GM21723 (cell line): Measurements from ENCODE around the gene HAT1.
"Not testable (repeated sequence)": the region's sequence is repeated elsewhere in the genome, so short reads cannot be mapped to it uniquely, and the experiment has no call there.

Experiments used
- ATAC-seq: cut with Tn5 transposase; IDR thresholded peaks from one replicate; pipeline ENCODE4 v1.9.1; 2021; ENCODE audit warnings: mild to moderate bottlenecking, moderate library complexity; ENCODE audit not compliant: unreplicated experiment

HAT1 gene

GRCh38 chr2:171968509-171968908 is 46.2 kb downstream of the HAT1 start:
- no peak for ATAC-seq

DNA sequence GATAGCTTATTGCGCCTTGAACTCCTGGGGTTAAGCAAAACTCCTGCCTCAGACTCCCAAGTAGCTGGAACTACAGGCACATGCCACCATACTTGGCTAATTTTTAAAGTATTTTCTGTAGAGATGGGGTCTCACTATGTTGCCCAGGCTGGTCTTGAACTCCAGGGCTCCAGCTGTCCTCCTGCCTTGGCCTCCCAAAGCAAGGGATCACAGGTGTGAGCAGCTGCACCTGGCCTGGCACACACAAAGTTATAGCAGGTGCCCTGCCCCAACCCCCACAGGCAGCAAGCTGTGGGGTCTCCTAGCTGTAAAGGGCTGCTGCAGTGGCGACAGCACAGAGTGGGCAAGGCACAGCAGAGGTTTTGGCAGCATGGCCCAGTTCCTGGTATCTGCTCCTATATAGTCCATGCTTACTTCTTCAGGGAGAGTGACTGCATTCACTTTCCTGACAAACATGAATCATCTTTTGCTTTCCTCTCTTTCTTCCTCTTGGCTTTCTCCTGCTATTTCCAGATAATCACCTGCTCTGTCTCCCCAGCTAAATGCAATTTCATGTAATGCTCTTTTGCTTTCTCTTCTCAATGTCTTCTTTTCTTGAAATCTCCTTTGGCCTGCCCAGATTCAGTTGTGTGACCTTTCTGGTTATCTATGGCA is 50.2 kb downstream of the HAT1 start:
- ATAC-seq, result no peak

DNA sequence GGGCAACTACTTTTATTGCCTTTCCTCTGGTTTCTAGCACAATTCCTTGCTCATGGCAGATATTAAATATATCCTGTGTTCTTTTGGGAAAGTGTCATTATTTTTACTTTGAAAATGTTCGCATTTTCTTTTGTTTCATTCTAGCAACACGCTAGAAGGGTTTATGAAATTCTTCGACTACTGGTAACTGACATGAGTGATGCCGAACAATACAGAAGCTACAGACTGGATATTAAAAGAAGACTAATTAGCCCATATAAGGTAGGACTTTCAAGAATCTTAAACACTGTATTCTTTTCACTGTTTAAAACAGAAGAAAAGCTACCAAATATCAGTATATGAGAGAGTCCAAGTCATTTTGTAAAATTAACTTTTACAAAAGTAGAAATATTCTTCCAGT is 56.8 kb downstream of the HAT1 start:
- ATAC-seq, result no peak

- ATAC-seq, result not testable (repeated sequence)
Measured at GRCh38 chr2:171983924-171984323, 61.7 kb downstream of the HAT1 start.

DNA sequence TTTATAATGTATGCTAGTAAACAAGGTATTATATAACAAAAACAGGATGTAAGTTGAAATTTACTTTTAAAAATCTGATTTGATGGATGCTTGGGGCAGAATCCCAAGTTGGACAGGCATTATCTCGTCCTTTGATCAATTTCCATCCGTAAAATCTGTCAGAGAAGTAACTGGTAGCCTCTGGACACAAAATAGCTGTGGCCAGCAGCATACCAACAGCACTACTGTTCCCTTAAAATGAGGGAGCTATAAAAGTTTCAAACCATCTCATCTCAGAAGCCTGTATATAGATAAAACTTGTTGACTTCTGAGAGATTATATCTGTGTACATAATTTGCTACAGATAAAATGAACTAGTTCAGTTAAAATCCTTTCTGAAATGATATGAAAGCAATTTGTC is 62.8 kb downstream of the HAT1 start:
- no peak for ATAC-seq

DNA sequence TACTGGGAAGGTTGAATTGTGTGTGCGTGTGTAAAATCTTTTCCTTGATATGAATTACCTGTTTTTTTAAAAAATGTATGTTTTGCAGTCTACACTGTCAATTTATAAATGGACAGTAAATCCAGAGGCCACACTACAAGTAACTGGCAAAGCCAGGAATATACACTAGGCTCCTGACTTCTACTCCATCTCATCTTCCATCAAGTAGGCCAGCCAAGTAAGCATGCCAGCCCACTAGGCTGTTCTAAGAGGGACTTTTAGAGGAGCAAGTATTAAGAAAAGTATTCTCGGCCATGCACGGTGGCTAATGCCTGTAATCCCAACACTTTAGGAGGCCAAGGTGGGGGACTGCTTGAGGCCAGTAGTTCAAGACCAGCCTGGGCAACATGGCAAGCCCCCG is 64.5 kb downstream of the HAT1 start:
- no peak for ATAC-seq

- ATAC-seq, result no peak
Measured at GRCh38 chr2:171991027-171991426, 68.8 kb downstream of the HAT1 start.

GRCh38 chr2:171995586-171995985 is 73.3 kb downstream of the HAT1 start:
- ATAC-seq, result no peak

GRCh38 chr2:171996021-171996420 is 73.8 kb downstream of the HAT1 start:
- ATAC-seq, result no peak

DNA sequence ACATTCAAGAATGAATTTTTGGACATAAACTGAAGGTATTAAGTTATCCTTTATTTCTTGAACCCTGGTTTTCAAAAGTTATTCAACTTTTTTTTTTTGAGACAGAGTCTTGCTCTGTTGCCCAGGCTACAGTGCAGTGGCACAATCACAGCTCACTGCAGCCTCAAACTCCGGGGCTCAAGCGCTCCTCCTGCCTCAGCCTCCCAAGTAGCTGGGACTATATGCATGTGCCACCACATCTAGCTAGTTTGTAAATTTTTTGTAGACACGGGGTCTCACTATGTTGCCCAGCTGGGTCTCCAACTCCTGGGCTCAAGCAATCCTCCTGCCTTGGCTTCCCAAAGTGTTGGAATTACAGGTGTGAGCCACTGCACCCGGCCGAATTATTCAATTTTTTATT is 74.8 kb downstream of the HAT1 start:
- ATAC-seq, result not testable (repeated sequence)

DNA sequence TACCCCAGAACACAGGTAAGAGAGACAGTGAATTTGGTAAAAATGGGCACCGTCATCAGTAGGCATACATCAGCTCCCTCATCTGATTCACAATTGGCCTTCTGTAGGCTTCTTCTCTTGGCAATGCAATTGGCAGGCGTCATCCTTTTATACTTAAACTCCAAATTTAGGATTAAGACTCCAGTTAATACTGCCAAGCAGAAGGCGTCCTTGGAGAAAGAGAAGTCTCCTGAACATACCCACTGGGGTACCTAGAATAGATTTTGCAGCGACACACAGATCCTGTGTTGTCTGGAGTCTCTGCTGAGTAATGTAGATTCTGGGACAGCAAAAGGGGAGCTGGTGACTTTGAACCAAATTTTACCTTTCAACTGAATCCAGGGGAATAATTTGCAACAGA is 76.9 kb downstream of the HAT1 start:
- peak; percentile 13 for ATAC-seq

DNA sequence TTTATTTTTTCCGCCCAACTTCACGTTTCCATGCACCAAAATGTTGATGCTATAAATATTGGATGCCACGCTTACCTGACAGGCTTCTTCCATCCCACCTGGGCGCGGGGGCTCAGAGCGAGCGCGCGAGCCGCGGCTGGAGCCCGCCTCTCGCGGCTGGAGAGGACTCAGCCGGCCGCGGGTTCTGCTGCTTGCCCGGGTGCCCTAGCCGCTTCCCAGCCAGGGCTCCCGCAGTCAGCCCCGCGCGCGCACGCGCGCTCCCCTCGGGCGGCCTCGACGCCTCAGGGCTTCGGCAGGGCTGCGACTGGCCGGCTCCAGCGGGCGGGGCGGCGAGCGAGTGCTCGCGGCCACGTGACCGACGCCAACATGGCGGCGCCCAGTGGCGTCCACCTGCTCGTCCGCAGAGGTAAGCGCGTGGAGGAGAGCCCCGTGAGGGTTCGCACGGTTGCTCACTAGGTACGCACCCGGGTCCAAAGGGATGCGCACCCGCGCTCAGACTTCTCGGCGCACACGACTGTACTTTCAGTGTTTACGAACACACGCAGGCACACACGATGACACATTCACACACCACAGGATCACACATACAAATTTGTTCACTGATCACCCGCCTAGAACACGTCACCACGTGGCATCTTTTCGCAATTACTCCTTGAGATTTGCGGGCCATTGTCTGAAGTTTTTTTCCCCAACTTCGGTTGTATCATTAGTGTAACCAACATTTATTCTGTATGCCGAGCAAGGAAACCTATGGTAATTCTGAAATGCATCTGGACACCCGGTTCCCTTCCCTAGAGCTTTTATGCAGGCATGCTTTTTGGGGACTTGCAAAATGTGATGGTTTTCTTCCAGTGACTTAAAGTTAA is 77.6 kb downstream of the HAT1 start, which contains the start of gene METAP1D:
METAP1D (plus strand) TSS at position 350 of the 866 bp plus-strand sequence; CDS start at position 367, 17 bp downstream.
- ATAC-seq, result peak; percentile 99

DNA sequence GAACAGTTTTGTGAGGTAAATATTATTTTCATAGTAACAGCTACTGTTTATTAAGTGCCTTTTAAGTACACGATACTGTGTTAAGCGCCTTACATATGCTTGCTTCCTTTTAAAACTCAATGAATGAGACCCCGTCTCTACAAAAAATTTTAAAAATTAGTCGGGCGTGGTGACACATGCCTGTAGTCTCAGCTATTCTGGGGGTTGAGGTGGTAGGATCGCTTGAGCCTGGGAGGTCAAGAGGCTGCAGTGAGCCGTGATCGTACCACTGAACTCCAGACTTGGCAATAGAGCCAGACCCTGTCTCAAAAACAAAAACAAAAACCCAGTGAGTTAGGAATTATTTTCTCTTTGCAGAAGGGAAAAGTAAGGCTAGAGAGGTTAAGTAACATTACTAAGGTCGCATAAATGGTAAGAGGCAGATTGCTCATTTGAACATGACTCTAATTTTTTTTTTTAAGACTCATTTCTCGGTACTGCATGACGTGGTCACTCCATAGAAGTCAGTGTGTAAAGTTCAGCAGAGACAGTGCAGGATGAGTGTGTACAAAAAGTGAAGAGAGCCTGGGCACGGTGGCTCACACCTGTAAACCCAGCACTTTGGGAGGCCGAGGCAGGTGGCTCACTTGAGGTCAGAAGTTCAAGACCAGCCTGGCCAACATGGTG is 78.6 kb downstream of the HAT1 start:
- no peak for ATAC-seq

DNA sequence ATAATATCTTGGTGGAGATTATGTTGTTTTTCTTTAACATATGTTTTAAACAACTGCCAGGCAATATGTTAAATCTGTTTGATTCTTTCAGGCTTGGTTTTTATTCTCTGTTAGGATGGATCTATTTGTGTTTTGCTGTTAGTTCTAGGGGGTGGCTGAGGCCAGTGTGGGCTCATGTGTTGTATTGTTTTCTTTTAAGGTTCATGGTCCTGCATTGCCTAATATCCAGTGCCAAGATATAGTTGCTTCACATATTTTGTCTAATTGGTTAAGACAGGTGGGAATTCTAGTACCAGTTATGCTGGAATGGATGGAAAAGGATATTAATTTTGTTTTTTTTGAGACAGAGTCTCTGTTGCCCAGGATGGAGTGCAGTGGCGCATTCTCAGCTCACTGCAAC is 85.1 kb downstream of the HAT1 start:
- no peak for ATAC-seq

- no peak for ATAC-seq
Measured at GRCh38 chr2:172009823-172010222, 87.6 kb downstream of the HAT1 start.

GRCh38 chr2:172011812-172012575 is 89.7 kb downstream of the HAT1 start:
- peak; percentile 48 for ATAC-seq

- no peak for ATAC-seq
Measured at GRCh38 chr2:172012677-172013391, 90.6 kb downstream of the HAT1 start.

- ATAC-seq, result peak; percentile 81
Measured at GRCh38 chr2:172013396-172013795, 91.1 kb downstream of the HAT1 start.

GRCh38 chr2:172021074-172021931 is 99.0 kb downstream of the HAT1 start:
- ATAC-seq, result no peak
